Medulla oblongata (tissue), 1 donor: Measurements from ENCODE around the gene CD27.
"Not testable (repeated sequence)": the region's sequence is repeated elsewhere in the genome, so short reads cannot be mapped to it uniquely, and the experiment has no call there.

Experiments used
- DNase-seq: peaks from one replicate; pipeline ENCODE4 v3.0.0-alpha.2; 2015; ENCODE audit errors: extremely low spot score

The CD27 gene

GRCh38 chr12:6488240-6488639 is 43.5 kb downstream of the CD27 start:
- no peak for DNase-seq

GRCh38 chr12:6489449-6489848 is 44.7 kb downstream of the CD27 start:
- DNase-seq, result no peak

GRCh38 chr12:6490673-6491072 is 45.9 kb downstream of the CD27 start:
- DNase-seq, result not testable (repeated sequence)

GRCh38 chr12:6492838-6493496 is 48.2 kb downstream of the CD27 start, which contains the start of gene MRPL51:
MRPL51 (minus strand) TSS chr12:6493262; CDS start chr12:6493136, 126 bp downstream.
- peak; percentile 97 for DNase-seq

- DNase-seq, result peak; percentile 98
Measured at GRCh38 chr12:6493497-6494257, 48.9 kb downstream of the CD27 start, which contains the start of gene NCAPD2. NCAPD2 (plus strand) TSS chr12:6494102; CDS start chr12:6495099, 997 bp downstream.

GRCh38 chr12:6494258-6494743 is 49.5 kb downstream of the CD27 start:
- DNase-seq, result peak; percentile 19

GRCh38 chr12:6494968-6495367 is 50.2 kb downstream of the CD27 start:
- no peak for DNase-seq

- DNase-seq, result peak; percentile 60
Measured at GRCh38 chr12:6497291-6497690, 52.5 kb downstream of the CD27 start.

GRCh38 chr12:6500466-6500865 is 55.7 kb downstream of the CD27 start:
- DNase-seq, result no peak
